IPS-20b (cell line): Measurements from ENCODE around the gene DUS3L.

Experiments
- H3K27ac ChIP-seq: one replicate; pipeline ENCODE4 v1.5.1; 2013; ENCODE audit warnings: low read length
- H3K27me3 ChIP-seq: 2 replicates; pipeline ENCODE4 v1.6.1; 2013; ENCODE audit warnings: mild to moderate bottlenecking, low read length, inconsistent platforms; ENCODE audit not compliant: insufficient read depth
- H3K36me3 ChIP-seq: 2 replicates; pipeline ENCODE4 v1.6.1; 2013; ENCODE audit warnings: low read depth, mild to moderate bottlenecking, inconsistent platforms, low read length, moderate library complexity; ENCODE audit not compliant: insufficient read depth
- H3K4me1 ChIP-seq: 2 replicates; pipeline ENCODE4 v1.6.1; 2013; ENCODE audit warnings: mild to moderate bottlenecking, control low read depth, inconsistent platforms, low read length, moderate library complexity; ENCODE audit not compliant: insufficient read depth
- H3K4me3 ChIP-seq: 2 replicates; pipeline ENCODE4 v1.5.1; 2013; ENCODE audit warnings: mild to moderate bottlenecking, low read length, inconsistent platforms
- H3K9ac ChIP-seq: 2 replicates; pipeline ENCODE4 v1.6.1; 2013; ENCODE audit warnings: low read depth, mild to moderate bottlenecking, inconsistent platforms, low read length, moderate library complexity
- H3K9me3 ChIP-seq: 2 replicates; pipeline ENCODE4 v1.6.1; 2013; ENCODE audit warnings: mild to moderate bottlenecking, low read depth, low read length, inconsistent platforms; ENCODE audit not compliant: insufficient read depth

DUS3L gene

DNA sequence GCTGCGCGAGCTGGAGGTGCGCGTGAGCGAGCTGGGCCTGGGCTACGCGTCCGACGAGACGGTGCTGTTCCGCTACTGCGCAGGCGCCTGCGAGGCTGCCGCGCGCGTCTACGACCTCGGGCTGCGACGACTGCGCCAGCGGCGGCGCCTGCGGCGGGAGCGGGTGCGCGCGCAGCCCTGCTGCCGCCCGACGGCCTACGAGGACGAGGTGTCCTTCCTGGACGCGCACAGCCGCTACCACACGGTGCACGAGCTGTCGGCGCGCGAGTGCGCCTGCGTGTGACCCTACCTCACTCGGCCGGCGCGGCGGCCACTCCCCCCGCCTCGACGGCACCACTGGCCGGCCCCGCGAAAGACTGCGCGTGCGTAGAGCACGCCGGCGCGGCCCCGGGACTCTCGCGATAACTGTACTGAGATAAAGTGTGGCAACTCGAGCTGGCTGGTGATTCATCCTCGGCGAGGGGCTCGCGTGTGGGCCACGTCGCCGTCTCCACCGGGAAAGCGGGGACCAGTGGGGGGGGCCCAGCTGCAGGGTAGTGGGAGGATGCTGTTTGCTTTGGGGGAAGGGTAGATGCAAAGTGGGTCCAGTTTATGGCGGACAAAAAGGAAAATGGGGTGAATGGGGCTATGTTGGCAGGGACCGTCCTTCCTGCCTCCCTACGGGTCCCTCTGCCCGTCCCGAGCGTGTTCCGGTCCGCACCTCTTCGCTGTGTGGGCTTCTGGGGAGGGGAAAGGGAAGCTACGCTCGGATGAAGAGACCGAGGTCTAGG, 37.1 kb upstream of the DUS3L start:
- peak overlapping the region; percentile 63 for H3K27ac ChIP-seq
- no peaks in the 10 kb centered on the region for H3K4me1 ChIP-seq
- peak overlapping the region; percentile 91 for H3K9ac ChIP-seq
- H3K4me3 ChIP-seq: peak overlapping the region; percentile 87
- H3K9me3 ChIP-seq: no peaks in the 10 kb centered on the region
- no peaks in the 10 kb centered on the region for H3K36me3 ChIP-seq
- no peaks in the 10 kb centered on the region for H3K27me3 ChIP-seq

DNA sequence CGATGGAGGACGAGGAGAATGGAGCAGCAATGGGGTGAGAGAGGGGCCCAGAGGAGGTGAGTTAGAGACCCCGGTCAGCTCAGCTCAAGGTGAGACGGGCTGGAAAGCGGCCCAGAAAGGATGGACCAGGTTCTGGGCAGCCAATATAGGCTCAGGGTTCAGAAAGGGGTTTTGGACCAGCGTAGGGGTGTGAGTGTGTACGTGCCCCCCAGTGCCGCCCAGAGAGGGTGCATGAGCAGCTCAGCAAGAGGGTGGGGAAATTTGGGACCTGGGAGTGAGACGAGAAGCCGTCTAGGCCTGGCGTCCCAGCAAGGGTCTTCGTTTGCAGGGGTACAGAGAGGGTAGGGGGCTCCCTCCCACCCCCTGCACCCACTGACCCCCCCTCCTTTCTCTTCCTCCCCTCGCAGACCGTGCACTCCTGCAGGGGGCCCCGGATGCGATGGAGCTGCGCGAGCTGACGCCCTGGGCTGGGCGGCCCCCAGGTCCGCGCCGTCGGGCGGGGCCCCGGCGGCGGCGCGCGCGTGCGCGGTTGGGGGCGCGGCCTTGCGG, 36.5 kb upstream of the DUS3L start:
- no peak overlapping the region for H3K27ac ChIP-seq
- no peaks in the 10 kb centered on the region for H3K4me1 ChIP-seq
- H3K4me3 ChIP-seq: peak overlapping the region; percentile 67

DNA sequence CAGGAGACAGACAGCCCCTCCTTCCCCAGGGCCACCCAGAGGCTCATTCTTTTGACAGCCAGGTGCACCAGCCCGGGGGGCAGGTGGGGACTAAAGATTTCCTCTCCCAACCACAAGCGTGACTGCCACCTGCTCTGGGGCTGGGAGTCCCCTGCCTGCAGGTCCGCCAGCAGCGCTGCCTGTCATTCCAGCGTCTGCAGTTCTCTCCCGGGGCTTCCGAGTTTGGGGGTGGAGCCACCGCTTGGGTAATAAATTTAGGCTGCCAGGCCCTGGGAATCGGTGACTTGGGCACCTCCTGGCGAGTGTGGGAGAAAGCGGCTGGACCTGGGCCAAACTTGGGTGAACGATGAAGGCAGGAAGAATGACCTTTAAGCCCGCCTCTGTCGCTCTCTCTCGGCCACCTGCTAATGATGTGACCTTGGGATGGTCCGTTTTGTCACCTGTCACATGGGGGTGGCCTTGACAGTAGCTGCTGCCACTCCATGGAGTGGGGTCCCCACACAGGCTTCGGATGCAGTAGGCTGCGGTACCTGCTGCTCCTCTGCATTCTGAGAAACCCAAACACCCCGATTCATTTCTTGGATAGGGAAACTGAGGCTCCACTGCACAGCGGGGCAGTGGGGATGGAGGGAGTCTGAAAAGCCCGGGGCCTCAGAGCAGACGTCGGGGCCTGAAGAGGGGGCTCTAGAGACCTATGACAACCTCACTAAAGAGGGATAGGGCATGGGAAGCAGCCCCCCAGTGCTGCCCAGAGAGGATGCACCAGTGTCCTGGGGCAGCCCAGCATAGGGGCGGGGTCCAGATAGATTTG, 35.8 kb upstream of the DUS3L start:
- Histone ChIP-seq H3K27me3 (no peaks in the 10 kb centered on the region), H3K36me3 (no peaks in the 10 kb centered on the region), H3K9ac (no peak overlapping the region; the same call in 1 of the 2 replicates), H3K9me3 (no peaks in the 10 kb centered on the region), H3K4me1 (no peaks in the 10 kb centered on the region), H3K27ac (no peak overlapping the region), H3K4me3 (peak overlapping the region; percentile 67; the same call in 1 of the 2 replicates)

More for the DNA sequence above, 36.5 kb upstream of the DUS3L start:
- Histone ChIP-seq H3K9ac (peak overlapping the region; percentile 61; the same call in 1 of the 2 replicates), H3K9me3 (no peaks in the 10 kb centered on the region), H3K36me3 (no peaks in the 10 kb centered on the region), H3K27me3 (no peaks in the 10 kb centered on the region)

DNA sequence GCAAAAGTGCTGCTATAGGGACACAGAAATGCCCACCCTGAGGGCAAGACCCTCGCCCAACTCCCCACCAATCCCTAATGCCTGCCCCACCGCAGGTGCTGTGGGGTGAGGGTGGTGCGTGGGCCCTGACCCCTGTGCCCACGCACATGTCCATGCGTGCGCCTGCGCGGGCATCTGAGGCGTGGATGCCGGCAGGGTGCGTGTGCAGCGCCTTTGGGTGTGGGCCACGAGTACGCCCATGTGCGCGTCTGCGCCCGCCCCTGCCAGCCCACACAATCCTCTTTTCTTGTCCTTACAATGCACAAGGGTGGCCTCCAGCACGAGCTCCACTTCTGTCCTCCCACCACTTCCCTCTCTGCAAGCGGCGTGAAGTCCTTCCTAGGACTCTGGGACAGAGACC, 34.2 kb upstream of the DUS3L start:
- H3K9ac ChIP-seq: no peak overlapping the region
- no peak overlapping the region for H3K27ac ChIP-seq

DNA sequence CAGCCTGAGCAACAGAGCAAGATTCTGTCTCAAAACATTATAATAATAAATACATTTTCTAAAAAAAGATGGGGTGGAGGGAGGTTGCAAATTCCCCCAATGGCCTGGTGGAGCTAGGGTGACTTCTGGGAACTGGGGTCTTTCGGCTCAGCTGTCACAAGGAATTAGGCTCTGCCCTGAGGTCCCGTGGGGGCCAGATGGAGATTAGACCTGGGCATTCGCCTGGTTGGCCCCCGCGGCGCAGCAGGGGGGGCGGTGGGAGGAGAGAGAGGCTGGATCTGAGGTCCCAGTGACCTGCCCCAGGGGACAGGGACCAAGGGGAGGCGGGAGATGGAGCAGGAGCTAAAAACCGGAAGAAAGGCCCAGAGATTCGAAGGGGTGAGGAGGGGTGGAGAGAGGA, 33.8 kb upstream of the DUS3L start:
- Histone ChIP-seq H3K4me1 (no peaks in the 10 kb centered on the region), H3K9me3 (no peaks in the 10 kb centered on the region), H3K4me3 (no peak overlapping the region), H3K9ac (no peak overlapping the region), H3K27ac (no peak overlapping the region), H3K36me3 (no peaks in the 10 kb centered on the region), H3K27me3 (no peaks in the 10 kb centered on the region)

More for the DNA sequence above, 34.2 kb upstream of the DUS3L start:
- Histone ChIP-seq H3K27me3 (no peaks in the 10 kb centered on the region), H3K36me3 (no peaks in the 10 kb centered on the region), H3K4me3 (no peak overlapping the region), H3K4me1 (no peaks in the 10 kb centered on the region), H3K9me3 (no peaks in the 10 kb centered on the region)

DNA sequence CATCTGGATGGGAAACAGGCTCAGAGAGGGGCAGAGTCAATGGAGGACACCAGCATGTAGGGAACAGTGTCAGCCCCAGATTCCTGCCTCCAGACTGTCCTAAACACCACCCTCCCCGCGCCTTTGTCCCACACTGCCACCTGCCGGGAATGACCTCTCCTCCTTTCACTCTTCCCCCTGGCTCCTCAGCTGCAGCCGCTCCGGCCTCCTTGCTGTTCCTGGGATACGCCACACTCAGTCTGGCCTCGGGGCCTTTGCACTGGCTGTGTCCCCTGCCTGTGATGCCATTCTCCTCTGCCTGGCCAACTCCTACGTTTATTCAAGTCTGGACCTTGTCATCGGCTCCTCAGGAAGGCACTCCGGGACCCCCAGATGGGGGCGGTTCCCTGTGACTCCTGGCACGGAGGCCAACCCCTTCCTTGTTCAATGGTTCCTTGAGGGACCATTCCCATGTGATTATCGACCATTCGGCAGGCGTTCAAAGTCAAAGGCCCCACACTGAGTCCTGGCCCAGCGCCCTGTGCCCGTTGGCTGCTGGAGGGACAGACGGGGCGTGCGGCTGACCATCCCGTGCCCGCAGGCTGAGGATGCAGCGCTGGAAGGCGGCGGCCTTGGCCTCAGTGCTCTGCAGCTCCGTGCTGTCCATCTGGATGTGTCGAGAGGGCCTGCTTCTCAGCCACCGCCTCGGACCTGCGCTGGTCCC, 32.8 kb upstream of the DUS3L start:
- no peaks in the 10 kb centered on the region for H3K27me3 ChIP-seq
- H3K4me3 ChIP-seq: no peak overlapping the region
- H3K36me3 ChIP-seq: no peaks in the 10 kb centered on the region
- no peaks in the 10 kb centered on the region for H3K9me3 ChIP-seq
- H3K4me1 ChIP-seq: no peaks in the 10 kb centered on the region
- H3K9ac ChIP-seq: no peak overlapping the region
- H3K27ac ChIP-seq: no peak overlapping the region

DNA sequence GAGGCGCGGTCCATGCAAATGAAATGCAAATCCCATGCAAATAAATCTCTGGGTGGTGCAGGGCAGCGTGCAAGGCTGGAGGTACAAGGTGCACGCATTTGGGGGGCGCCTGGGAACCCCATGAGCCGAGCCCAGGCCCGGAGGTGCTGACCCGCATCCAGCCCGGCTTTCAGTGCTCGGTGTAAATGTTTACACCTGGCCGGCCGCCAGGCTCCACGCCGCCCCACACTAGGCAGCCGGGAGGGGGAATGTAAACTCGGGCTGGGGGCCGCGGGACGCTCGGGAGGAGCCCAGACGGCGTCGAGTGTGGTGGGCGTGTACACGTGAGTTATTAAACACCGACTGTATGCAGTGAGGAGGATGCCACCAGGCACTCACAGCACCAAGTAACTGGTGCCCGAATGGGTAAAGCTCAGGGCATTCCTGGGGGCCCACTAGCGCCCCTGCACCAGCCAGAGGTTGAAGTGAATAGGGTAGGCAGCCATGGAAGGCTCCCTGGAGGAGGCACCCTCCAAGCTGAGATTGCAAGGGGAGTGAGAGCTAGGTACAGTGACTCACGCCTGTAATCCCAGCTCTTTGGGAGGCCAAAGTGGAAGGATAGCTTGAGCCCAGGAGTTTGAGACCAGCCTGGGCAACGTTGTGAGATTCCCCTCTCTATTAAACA, 31.4 kb upstream of the DUS3L start:
- Histone ChIP-seq H3K9ac (no peak overlapping the region), H3K27me3 (no peaks in the 10 kb centered on the region), H3K9me3 (no peaks in the 10 kb centered on the region), H3K27ac (no peak overlapping the region), H3K36me3 (no peaks in the 10 kb centered on the region), H3K4me1 (no peaks in the 10 kb centered on the region), H3K4me3 (no peak overlapping the region)

DNA sequence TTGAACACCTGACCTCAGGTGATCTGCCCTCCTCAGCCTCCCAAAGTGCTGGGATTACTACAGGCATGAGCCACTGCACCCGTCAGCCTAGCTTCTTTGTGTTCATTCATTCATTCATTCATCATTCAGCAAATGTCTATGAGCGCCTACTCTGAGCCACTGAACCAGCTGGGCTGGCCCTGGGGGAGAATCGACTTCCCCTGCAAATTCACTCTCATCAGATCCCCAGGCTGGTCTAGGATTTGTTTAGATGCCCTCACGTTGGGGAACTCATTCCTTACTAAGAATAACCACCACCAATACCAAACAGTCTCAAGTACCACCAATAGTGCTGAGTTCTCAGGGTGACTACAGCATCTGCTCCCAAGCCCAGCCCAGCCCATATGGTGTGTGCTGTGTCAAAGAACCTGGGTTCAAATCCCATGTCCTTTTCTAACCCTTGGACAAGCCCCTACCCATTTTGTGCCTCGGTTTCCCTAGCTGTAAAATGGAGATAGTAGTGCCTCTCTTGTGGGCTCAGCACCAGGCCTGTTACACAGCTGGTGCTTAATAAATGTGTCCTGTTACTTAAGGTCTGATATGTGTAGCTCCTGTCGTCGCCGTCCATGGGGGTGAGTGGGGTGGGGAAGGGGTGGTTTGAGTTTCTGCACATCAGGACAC, 30.7 kb upstream of the DUS3L start:
- Histone ChIP-seq H3K4me3 (no peak overlapping the region), H3K4me1 (no peaks in the 10 kb centered on the region), H3K9ac (no peak overlapping the region), H3K36me3 (no peaks in the 10 kb centered on the region), H3K27me3 (no peaks in the 10 kb centered on the region), H3K9me3 (no peaks in the 10 kb centered on the region), H3K27ac (no peak overlapping the region)

DNA sequence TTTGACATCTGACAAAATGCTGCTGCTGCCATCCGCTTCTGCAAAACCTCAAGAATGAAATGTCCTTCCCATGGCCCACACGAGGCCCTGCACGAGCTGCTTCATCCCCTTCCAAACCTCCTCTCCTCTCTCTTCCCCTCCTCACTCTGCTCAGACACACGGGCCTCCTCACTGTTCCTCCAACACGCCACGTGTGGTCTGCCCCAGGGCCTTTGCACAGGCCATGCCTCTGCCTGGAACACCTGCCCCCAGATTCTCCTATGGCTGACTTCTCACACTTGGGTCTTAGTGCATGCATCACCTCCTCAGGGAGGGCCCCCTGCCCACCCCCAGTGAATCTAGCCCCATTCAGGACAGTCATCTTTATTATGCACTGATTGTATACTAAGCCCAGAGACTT, 29.8 kb upstream of the DUS3L start:
- H3K9me3 ChIP-seq: no peaks in the 10 kb centered on the region
- no peaks in the 10 kb centered on the region for H3K27me3 ChIP-seq
- no peak overlapping the region for H3K4me3 ChIP-seq
- H3K4me1 ChIP-seq: no peaks in the 10 kb centered on the region
- no peak overlapping the region for H3K9ac ChIP-seq
- H3K36me3 ChIP-seq: no peaks in the 10 kb centered on the region
- H3K27ac ChIP-seq: no peak overlapping the region

DNA sequence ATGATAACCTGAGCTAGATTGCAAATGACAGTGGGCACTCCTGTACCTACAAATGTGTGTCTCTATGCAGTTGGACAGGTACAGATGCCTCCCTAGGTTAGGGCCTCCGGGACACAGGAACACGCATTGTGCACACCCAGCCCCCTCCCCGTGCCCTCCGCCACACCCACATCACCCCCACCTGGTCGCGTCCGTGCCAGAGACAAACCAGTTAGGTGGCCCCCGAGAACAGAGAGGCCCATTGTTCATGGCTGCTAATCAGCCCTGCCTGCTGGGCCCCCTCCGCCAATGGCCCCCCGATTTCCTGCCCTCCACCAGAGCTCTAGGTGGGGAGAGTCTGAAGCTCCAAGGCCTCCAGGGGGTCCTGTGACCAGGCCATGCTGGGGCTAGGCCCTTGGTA, 27.6 kb upstream of the DUS3L start:
- Histone ChIP-seq H3K4me3 (no peak overlapping the region), H3K4me1 (no peaks in the 10 kb centered on the region), H3K27me3 (no peaks in the 10 kb centered on the region), H3K27ac (no peak overlapping the region), H3K9ac (no peak overlapping the region), H3K9me3 (no peaks in the 10 kb centered on the region), H3K36me3 (no peaks in the 10 kb centered on the region)

DNA sequence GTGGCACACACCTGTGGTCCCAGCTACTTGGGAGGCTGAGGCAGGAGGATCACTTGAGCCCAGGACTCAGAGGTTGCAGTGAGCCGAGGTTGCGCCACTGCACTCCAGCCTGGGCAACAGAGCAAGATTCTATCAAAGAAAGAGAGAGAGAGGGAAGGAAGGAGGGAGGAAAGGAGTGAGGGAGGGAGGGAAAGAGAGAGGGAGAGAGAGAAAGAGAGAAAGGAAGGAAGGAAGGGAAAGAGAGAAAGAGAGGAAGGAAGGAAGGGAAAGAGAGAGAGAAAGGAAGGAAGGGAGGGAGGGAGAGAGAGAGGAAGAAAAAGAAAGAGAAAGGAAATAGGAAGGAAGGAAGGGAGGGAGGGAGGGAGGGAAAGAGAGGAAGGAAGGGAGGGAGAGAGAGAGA, 26.3 kb upstream of the DUS3L start:
- no peaks in the 10 kb centered on the region for H3K36me3 ChIP-seq
- H3K27ac ChIP-seq: no peak overlapping the region
- no peaks in the 10 kb centered on the region for H3K27me3 ChIP-seq
- no peak overlapping the region for H3K9ac ChIP-seq
- H3K4me1 ChIP-seq: no peaks in the 10 kb centered on the region
- no peak overlapping the region for H3K4me3 ChIP-seq
- no peaks in the 10 kb centered on the region for H3K9me3 ChIP-seq
